HG03565 (cell line): ENCODE results near the gene MTA1.

ENCODE experiments used
- ATAC-seq: cut with Tn5 transposase; IDR thresholded peaks from one replicate; pipeline ENCODE4 v1.9.1; 2021; ENCODE audit warnings: mild to moderate bottlenecking, moderate library complexity; ENCODE audit not compliant: unreplicated experiment

MTA1 gene

GRCh38 chr14:105442125-105442524, 22.5 kb downstream of the MTA1 start:
- no peak for ATAC-seq

GRCh38 chr14:105442834-105443233, 23.2 kb downstream of the MTA1 start:
- no peak for ATAC-seq

DNA sequence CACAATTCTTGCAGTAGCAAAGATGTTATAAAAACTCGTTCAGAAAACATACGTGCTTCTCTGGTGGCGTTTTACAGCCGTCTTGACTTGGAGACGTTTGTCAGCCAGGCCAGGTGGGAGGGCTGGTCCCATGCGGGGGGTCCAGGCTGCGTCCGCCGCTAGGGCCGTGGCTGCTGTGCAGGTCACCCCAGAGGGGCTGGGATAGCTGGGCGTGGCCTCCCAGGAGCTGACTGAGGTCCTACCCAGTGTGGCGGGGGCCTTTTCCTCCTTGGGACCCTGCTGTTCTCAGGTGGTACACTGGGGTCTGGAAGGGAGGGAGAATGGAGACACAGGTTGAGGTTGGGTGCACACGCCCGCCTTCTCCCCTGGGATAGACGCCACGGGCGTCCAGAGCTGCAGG, 25.2 kb downstream of the MTA1 start:
- no peak for ATAC-seq

GRCh38 chr14:105445290-105445689, 25.7 kb downstream of the MTA1 start:
- no peak for ATAC-seq

GRCh38 chr14:105445901-105446845, 26.5 kb downstream of the MTA1 start:
- ATAC-seq = no peak

DNA sequence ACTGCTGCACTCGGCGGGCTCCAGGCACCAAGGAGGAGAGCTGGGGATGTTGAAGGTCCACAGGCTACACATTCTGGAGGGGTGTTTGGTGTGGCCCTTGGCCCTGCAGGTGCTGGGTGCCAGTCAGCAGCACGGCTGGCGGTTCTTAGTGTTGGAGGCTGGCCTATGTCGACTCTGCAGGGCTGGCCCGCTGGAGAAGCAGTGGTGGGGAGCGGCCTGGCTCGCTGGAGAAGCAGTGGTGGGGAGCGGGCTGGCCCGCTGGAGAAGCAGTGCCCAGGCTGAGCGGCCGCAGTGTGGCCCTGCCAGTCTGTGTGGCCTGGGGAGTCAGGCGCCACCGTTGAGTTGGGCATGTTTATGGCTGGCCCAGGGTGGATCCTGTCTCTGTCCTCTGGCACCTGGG, 27.3 kb downstream of the MTA1 start:
- no peak for ATAC-seq

DNA sequence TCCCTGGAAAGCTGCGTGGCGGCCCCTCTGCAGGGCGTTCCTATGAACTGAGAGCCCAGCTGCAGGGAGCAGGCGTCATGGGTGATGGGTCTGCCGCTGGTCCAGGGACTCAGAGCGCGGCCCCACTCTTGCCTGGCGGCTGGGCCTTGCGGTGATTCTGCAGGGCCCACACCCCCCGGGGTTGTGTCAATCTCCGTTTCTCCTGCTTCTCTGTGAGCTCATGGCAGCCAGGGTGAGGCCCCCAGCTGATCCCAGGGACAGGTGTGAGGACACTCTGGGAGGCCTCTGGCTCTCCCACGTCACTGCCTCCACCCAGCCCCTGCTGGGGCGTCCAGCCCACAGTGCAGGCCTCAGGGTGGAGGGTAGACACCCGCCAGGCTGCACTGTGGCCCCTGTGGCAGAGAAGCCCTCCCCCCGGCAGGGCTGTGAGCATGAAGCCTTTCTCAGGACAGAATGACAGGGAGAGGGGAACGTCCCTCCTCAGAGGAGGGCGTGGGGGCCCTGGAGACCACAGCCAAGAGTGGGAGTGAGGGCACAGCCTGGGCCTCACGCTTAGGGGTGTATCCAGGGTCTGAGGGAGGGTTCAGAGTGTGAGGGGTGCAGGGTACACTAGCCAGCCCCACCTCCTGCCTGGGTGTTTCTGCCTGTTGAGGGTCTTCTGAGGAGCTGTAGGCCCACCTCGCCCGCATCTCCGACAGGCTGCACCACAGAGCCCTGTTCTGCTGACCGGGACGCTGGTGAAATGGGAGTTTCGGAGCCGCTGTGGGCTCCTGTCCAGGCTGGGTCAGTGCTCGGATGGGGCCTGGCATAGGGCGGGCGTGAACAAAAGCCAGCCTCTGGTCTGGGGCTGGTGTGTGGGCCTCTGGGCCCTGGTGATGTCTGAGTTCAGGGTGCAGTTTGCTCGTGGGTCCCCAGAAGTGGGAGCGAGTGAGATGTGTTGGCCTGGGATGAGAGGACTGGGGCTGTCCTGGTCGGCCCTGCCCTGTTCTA, 28.3 kb downstream of the MTA1 start:
- ATAC-seq = no peak

GRCh38 chr14:105448706-105449111, 29.1 kb downstream of the MTA1 start:
- no peak for ATAC-seq

DNA sequence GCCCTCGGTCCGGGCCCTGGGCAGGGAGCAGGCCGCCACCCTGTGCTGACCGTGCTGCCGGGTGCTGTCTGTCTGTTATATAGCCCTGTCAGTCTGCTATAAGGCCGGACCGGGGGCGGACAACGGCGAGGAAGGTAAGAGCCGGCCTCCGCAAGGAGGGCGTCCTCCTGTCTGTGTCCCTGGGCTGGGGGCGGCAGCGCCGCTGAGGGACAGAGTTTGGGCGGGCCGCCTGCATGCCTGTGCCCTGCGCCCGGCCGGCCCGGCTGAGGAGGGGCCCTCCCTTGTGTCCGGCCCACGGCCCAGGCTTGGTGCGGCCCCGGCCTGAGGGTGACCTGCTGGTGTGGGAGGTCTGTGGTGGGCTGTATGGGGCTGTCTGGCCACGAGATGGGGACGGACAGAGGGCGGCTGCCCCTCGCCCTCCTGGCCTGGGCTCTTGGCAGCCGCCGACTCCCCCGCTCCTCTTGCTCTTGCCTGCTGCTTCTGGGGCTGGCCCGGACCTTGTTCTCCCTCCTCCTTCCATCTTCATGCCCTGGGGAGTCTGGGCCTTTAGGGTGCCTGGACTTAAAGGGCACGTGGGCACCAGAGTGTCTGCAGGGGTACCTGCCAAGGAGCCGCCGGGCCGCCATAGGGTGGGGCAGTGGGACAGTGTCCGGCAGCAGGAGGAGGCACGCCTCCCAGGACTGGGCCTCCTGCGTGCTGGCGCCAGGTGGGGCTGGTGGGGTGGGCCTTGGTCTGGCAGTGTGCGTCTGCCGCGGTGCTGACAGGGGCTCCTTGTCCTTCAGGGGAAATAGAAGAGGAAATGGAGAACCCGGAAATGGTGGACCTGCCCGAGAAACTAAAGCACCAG, 29.9 kb downstream of the MTA1 start:
- ATAC-seq = no peak

GRCh38 chr14:105450123-105450505, 30.5 kb downstream of the MTA1 start:
- no peak for ATAC-seq

- no peak for ATAC-seq
These were observed 31.5 kb downstream of the MTA1 start for GRCh38 chr14:105450864-105451720.

DNA sequence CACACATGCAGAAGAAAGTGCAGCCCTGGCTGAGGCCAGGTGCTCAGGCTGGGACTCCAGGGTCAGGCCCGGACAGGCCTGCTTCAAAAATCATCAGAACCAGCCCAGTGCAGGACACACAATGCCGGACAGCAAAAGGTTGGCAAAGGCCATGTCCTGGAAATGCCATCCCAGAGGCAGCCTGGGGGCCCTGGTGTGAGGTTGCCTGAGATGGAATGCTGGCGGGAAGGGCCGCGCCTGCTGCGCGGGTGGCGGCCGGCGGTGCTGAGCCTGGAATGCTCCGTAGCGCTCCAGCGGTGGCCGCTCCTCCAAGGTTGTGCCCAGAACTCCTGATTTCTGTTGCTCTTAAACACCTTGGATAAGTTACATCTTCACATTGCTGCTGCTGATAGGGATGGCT, 33.3 kb downstream of the MTA1 start:
- ATAC-seq = no peak

GRCh38 chr14:105453847-105454246, 34.2 kb downstream of the MTA1 start:
- no peak for ATAC-seq

- ATAC-seq = no peak
These were observed 35.5 kb downstream of the MTA1 start for GRCh38 chr14:105455086-105455640.

DNA sequence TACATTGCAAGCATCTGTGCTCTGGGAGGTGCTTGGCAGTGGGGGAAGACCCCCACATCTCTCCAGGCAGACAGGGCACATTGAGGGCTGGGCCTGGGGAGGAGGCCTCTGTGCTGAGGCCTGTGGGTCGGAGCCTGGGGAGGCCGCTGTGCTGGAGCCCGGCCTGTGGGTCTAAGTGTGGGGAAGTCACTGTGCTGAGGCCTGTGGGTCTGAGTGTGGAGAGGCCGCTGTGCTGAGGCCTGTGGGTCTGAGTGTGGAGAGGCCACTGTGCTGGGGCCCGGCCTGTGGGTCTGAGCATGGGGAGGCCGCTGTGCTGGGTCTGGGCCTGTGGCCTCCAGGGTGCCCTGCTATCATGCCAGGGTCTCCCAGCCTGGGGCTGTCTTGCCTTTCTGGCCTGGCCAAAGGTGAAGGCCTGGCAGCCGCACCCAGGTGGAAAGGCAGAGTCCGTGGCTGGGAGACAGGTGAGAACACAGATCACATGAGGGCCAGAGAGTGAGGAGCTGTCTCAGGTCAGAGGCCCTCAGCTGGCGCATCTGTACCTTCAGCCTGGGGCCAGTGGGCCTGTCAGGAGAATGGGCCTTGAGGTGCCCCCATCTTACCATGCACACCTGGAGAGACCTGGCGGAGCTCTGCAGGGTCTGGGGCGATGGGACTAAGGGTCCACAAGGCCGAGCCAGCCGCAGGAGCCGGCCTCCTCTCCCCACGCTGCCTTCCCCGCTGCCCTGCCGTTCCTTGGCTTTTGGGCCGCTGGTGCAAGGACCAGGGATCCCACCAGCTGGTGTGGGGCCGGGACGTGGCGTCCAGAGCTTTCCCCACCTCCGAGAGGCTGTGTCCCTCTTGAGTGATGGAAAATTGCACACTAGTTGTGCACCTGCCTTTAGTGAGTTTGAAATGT, 36.4 kb downstream of the MTA1 start:
- no peak for ATAC-seq

DNA sequence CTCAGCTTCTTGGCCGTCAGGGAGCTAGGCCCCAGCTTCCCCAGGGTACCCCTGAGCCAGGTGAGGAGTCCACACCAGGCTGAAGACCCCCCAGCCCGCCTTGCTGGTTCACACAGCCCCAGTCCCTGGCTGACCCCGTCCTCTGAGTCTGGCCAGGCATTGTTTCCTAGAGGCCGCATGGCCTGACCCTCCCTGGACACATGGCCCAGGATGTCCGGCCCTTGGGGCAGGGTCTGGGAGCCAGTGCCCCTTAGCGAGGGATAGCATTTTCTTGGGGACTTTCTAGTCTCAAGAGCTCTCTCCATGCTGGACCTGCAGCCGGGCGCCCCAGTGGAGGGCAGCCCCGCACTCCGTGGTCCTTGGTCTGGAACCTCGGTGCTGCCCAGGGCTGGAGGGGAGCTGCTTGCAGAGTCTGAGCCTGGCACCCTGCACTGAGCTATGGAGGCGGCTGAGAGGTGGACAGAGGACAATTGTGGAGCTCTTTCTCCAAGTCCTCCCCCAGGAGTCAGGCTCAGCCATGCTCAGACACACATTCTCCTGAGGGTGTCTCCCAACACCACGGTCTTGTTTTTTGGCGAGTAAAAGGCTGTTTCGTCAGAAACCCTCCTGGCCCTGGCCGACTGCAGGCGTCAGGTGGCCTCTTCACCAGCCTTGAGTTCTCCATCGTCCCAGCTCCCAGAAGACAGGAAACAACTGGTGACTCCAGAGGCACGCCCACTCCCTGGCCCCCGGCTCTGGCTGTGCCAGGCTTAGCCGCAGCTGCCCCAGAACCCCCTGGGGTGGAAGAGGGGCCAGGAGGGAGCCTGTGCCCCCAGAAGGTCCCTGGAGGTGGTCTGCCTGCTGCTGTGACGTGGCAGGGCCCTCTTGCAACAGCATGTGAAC, 37.4 kb downstream of the MTA1 start:
- no peak for ATAC-seq

- no peak for ATAC-seq
These were observed 38.4 kb downstream of the MTA1 start for GRCh38 chr14:105458010-105458409.
